HCT116 (cell line): ENCODE data around the gene SF3B1.
"Not testable (repeated sequence)": the region's sequence is repeated elsewhere in the genome, so short reads cannot be mapped to it uniquely, and the experiment has no call there.

Experiments
- EZH2 ChIP-seq: fragments of 200-600 bp; sonication (generic); IDR thresholded peaks from 2 replicates; pipeline ENCODE4 v1.6.1; 2017; ENCODE audit warnings: antibody characterized with exemption, mixed run types
- JUND ChIP-seq: IDR thresholded peaks from 2 replicates; pipeline ENCODE4 v1.6.1; 2012
- POLR2A ChIP-seq: IDR thresholded peaks from 2 replicates; pipeline ENCODE4 v1.7.0; 2011; ENCODE audit warnings: borderline replicate concordance; ENCODE audit not compliant: insufficient read depth, insufficient read length; ENCODE audit errors: extremely low read depth
- POLR2AphosphoS5 ChIP-seq: IDR thresholded peaks from 2 replicates; pipeline ENCODE4 v1.6.1; 2011; ENCODE audit warnings: mild to moderate bottlenecking, low read depth, low read length, moderate library complexity
- RAD21 ChIP-seq: IDR thresholded peaks from 2 replicates; pipeline ENCODE4 v1.6.1; 2012; ENCODE audit warnings: low read depth, mild to moderate bottlenecking
- SIN3A ChIP-seq: IDR thresholded peaks from 2 replicates; pipeline ENCODE4 v1.6.1; 2012; ENCODE audit warnings: low read depth
- SP1 ChIP-seq: IDR thresholded peaks from 2 replicates; pipeline ENCODE4 v1.6.1; 2012; ENCODE audit warnings: low read depth
- YY1 ChIP-seq: IDR thresholded peaks from 2 replicates; pipeline ENCODE4 v1.6.1; 2011; ENCODE audit warnings: low read length, low read depth, moderate library complexity, mild to moderate bottlenecking; ENCODE audit not compliant: insufficient replicate concordance; ENCODE audit errors: extremely low read depth
- ZNF274 ChIP-seq: fragments of 200-500 bp; sonication (Bioruptor generic); IDR thresholded peaks from 2 replicates; pipeline ENCODE4 v1.6.1; 2014; ENCODE audit warnings: mild to moderate bottlenecking, low read depth, low read length, inconsistent platforms
- TF ChIP-seq, protein P1 (sequence below), 3 experiments: fragments of 200-600 bp in 1 of 3; sonication (generic) in 1 of 3; IDR thresholded peaks in 2 of 3; conservative IDR thresholded peaks in 1 of 3; 2 replicates each; pipeline ENCODE4 v1.5.1; 2012 to 2017; ENCODE audit warnings: low read depth in 2 of 3, low read length in 2 of 3, antibody characterized with exemption in 1 of 3, borderline replicate concordance in 1 of 3, control low read depth in 1 of 3, mild to moderate bottlenecking in 1 of 3, mixed read lengths in 1 of 3, mixed run types in 1 of 3, moderate library complexity in 1 of 3; ENCODE audit not compliant: insufficient read depth in 1 of 3
- TF ChIP-seq, protein P2 (sequence below): IDR thresholded peaks from 2 replicates; pipeline ENCODE4 v1.6.1; 2012; ENCODE audit warnings: low read depth
- TF ChIP-seq, protein P3 (sequence below): IDR thresholded peaks from 2 replicates; pipeline ENCODE4 v1.6.1; 2012

DNA sequence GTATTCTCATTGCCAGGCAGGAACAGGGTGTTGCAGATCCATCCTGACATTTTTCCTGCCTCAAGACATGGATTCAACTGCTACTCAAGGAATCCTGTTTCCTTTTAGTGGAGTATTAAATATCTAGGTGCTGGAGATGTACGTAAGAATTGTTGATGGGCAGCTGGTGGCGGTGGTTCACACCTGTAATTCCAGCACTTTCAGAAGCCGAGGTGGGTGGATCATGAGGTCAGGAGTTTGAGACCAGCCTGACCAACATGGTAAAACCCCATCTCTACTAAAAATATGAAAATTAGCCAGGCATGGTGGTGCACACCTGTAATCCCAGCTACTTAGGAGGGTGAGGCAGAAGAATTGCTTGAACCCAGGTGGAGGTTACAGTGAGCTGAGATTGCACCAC is 49.4 kb upstream of the SF3B1 start:
- TF ChIP-seq POLR2A, POLR2AphosphoS5, ZNF274, YY1, EZH2, RAD21, JUND, SP1, SIN3A: not testable (repeated sequence)
- TF ChIP-seq, protein P1, sequence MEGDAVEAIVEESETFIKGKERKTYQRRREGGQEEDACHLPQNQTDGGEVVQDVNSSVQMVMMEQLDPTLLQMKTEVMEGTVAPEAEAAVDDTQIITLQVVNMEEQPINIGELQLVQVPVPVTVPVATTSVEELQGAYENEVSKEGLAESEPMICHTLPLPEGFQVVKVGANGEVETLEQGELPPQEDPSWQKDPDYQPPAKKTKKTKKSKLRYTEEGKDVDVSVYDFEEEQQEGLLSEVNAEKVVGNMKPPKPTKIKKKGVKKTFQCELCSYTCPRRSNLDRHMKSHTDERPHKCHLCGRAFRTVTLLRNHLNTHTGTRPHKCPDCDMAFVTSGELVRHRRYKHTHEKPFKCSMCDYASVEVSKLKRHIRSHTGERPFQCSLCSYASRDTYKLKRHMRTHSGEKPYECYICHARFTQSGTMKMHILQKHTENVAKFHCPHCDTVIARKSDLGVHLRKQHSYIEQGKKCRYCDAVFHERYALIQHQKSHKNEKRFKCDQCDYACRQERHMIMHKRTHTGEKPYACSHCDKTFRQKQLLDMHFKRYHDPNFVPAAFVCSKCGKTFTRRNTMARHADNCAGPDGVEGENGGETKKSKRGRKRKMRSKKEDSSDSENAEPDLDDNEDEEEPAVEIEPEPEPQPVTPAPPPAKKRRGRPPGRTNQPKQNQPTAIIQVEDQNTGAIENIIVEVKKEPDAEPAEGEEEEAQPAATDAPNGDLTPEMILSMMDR (IDR thresholded peaks at IDR 0.05 in 2 of 3, conservative IDR thresholded peaks at IDR 0.05 in 1 of 3; ENCODE audit: borderline replicate concordance in 1 of 3, insufficient read depth in 1 of 3, low read depth in 2 of 3, low read length in 2 of 3), result not testable (repeated sequence)
- TF ChIP-seq, protein P2, sequence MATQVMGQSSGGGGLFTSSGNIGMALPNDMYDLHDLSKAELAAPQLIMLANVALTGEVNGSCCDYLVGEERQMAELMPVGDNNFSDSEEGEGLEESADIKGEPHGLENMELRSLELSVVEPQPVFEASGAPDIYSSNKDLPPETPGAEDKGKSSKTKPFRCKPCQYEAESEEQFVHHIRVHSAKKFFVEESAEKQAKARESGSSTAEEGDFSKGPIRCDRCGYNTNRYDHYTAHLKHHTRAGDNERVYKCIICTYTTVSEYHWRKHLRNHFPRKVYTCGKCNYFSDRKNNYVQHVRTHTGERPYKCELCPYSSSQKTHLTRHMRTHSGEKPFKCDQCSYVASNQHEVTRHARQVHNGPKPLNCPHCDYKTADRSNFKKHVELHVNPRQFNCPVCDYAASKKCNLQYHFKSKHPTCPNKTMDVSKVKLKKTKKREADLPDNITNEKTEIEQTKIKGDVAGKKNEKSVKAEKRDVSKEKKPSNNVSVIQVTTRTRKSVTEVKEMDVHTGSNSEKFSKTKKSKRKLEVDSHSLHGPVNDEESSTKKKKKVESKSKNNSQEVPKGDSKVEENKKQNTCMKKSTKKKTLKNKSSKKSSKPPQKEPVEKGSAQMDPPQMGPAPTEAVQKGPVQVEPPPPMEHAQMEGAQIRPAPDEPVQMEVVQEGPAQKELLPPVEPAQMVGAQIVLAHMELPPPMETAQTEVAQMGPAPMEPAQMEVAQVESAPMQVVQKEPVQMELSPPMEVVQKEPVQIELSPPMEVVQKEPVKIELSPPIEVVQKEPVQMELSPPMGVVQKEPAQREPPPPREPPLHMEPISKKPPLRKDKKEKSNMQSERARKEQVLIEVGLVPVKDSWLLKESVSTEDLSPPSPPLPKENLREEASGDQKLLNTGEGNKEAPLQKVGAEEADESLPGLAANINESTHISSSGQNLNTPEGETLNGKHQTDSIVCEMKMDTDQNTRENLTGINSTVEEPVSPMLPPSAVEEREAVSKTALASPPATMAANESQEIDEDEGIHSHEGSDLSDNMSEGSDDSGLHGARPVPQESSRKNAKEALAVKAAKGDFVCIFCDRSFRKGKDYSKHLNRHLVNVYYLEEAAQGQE, result not testable (repeated sequence)
- TF ChIP-seq, protein P3, sequence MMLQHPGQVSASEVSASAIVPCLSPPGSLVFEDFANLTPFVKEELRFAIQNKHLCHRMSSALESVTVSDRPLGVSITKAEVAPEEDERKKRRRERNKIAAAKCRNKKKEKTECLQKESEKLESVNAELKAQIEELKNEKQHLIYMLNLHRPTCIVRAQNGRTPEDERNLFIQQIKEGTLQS, result not testable (repeated sequence)
